NB4 (cell line): ENCODE results near the gene ZBTB20.
A peak's percentile ranks its signal among the peaks of the same experiment; 100 is the strongest.

Experiments
- TF ChIP-seq, protein P1 (sequence below): IDR thresholded peaks from one replicate; pipeline ENCODE4 v1.5.1; 2012; ENCODE audit warnings: low read depth, low read length
- TF ChIP-seq, protein P2 (sequence below): IDR thresholded peaks from 2 replicates; pipeline ENCODE4 v1.6.1; 2011; ENCODE audit warnings: low read depth, low read length

DNA sequence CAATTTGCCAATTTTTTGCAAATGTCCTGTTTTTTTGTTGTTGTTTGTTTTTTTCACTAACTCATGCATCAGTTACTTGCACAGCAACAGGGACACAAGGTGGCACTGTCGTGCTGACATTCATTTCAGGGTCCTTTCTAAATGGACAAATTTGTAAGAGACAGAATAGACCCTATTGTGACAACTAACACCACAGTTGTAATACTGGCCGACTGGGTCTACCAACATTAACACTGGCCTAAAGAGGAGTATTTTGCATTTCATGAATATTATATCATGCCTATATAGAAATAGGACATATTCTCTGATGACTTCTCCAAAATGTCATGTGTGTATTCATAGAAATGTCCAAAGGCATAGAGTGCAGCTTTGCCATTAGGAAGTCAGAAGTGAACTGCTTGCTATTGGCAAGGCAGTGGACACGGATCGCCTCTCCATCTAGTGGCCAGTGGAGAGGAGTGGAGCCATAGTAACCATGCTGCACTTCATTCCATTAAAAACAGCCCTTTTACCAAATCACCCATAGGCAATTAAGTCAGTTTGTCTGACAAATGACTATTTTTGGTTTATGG is 54.8 kb downstream of the ZBTB20 start:
- TF ChIP-seq, protein P1, sequence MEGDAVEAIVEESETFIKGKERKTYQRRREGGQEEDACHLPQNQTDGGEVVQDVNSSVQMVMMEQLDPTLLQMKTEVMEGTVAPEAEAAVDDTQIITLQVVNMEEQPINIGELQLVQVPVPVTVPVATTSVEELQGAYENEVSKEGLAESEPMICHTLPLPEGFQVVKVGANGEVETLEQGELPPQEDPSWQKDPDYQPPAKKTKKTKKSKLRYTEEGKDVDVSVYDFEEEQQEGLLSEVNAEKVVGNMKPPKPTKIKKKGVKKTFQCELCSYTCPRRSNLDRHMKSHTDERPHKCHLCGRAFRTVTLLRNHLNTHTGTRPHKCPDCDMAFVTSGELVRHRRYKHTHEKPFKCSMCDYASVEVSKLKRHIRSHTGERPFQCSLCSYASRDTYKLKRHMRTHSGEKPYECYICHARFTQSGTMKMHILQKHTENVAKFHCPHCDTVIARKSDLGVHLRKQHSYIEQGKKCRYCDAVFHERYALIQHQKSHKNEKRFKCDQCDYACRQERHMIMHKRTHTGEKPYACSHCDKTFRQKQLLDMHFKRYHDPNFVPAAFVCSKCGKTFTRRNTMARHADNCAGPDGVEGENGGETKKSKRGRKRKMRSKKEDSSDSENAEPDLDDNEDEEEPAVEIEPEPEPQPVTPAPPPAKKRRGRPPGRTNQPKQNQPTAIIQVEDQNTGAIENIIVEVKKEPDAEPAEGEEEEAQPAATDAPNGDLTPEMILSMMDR: peak; percentile 50
- TF ChIP-seq, protein P2, sequence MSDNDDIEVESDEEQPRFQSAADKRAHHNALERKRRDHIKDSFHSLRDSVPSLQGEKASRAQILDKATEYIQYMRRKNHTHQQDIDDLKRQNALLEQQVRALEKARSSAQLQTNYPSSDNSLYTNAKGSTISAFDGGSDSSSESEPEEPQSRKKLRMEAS: no peak
